RWPE2 (cell line): ENCODE results near the gene GYPA.
"Not testable (repeated sequence)": the region's sequence is repeated elsewhere in the genome, so short reads cannot be mapped to it uniquely, and the experiment has no call there.

Source experiments
- ATAC-seq: fragments of 200-7000 bp; cut with Tn5 transposase; 3 replicates; pipeline ENCODE4 v1.9.1; 2021; ENCODE audit warnings: low read depth
- DNase-seq: peaks from one replicate; pipeline ENCODE4 v3.0.0-alpha.2; 2020; ENCODE audit warnings: low spot score
- H3K27ac ChIP-seq: fragments of 450-650 bp; 2 replicates; pipeline ENCODE4 v1.5.1; 2017; ENCODE audit warnings: mild to moderate bottlenecking; ENCODE audit not compliant: poor library complexity, severe bottlenecking
- H3K27me3 ChIP-seq: fragments of 250-450 bp; sonication (Bioruptor Pico); 2 replicates; pipeline ENCODE4 v1.5.1; 2021; ENCODE audit warnings: mild to moderate bottlenecking, moderate library complexity; ENCODE audit not compliant: insufficient read depth, poor library complexity, severe bottlenecking
- H3K36me3 ChIP-seq: fragments of 250-450 bp; sonication (Bioruptor Pico); 2 replicates; pipeline ENCODE4 v1.5.1; 2020; ENCODE audit warnings: low read depth, mild to moderate bottlenecking, moderate library complexity
- H3K4me1 ChIP-seq: fragments of 250-450 bp; sonication (Bioruptor Pico); 2 replicates; pipeline ENCODE4 v1.5.1; 2021; ENCODE audit warnings: mild to moderate bottlenecking, moderate library complexity; ENCODE audit not compliant: insufficient read depth, poor library complexity, severe bottlenecking
- H3K4me3 ChIP-seq: fragments of 250-450 bp; sonication (Bioruptor Pico); 2 replicates; pipeline ENCODE4 v1.5.1; 2021; ENCODE audit warnings: mild to moderate bottlenecking, moderate library complexity; ENCODE audit not compliant: severe bottlenecking
- H3K9me3 ChIP-seq: fragments of 250-450 bp; sonication (Bioruptor Pico); 2 replicates; pipeline ENCODE4 v1.5.1; 2021; ENCODE audit warnings: mild to moderate bottlenecking, moderate library complexity; ENCODE audit not compliant: severe bottlenecking
- TF ChIP-seq, protein P1 (sequence below): fragments of 450-650 bp; IDR thresholded peaks from one replicate; pipeline ENCODE4 v1.5.1; 2017; ENCODE audit warnings: mild to moderate bottlenecking, moderate library complexity; ENCODE audit not compliant: poor library complexity, severe bottlenecking

The GYPA gene

GRCh38 chr4:144140594-144141295 lies at the start of gene GYPA:
TSS of gene GYPA (minus strand) at chr4:144140718. CDS start at chr4:144140635, 83 bp downstream.
- not testable (repeated sequence) for H3K27me3 ChIP-seq, H3K4me3 ChIP-seq, H3K36me3 ChIP-seq, DNase-seq, ATAC-seq, H3K4me1 ChIP-seq, H3K27ac ChIP-seq, H3K9me3 ChIP-seq

DNA sequence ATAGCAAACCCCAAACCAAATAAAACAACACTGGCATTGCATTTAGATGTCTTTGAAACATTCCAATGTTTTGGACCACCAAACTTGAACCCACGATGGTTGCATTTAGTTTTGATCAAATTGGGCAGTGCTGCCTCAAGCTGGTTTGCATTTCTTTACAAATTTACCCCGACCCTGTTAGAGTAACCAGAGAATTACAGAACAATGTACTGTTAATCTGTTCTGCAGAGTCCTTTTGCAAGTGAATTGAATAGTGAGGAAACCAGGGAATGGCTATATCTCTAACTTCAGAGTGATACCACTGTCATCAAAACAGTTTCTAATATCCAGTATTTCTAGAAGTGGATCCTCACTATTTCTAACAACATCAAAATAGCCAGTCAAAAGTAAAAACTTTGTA lies 49.5 kb upstream of the GYPA start:
- DNase-seq = no peak
- no peak for ATAC-seq
- Histone ChIP-seq H3K9me3 (no peaks in the 10 kb centered on the region), H3K4me1 (no peaks in the 10 kb centered on the region), H3K4me3 (no peak overlapping the region), H3K36me3 (no peaks in the 10 kb centered on the region), H3K27me3 (no peaks in the 10 kb centered on the region), H3K27ac (no peak overlapping the region)
- TF ChIP-seq, protein P1, sequence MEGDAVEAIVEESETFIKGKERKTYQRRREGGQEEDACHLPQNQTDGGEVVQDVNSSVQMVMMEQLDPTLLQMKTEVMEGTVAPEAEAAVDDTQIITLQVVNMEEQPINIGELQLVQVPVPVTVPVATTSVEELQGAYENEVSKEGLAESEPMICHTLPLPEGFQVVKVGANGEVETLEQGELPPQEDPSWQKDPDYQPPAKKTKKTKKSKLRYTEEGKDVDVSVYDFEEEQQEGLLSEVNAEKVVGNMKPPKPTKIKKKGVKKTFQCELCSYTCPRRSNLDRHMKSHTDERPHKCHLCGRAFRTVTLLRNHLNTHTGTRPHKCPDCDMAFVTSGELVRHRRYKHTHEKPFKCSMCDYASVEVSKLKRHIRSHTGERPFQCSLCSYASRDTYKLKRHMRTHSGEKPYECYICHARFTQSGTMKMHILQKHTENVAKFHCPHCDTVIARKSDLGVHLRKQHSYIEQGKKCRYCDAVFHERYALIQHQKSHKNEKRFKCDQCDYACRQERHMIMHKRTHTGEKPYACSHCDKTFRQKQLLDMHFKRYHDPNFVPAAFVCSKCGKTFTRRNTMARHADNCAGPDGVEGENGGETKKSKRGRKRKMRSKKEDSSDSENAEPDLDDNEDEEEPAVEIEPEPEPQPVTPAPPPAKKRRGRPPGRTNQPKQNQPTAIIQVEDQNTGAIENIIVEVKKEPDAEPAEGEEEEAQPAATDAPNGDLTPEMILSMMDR = no peak

GRCh38 chr4:144189121-144189520 lies 48.6 kb upstream of the GYPA start:
- no peak for DNase-seq
- Histone ChIP-seq H3K36me3 (no peaks in the 10 kb centered on the region), H3K4me3 (no peak overlapping the region), H3K9me3 (no peaks in the 10 kb centered on the region), H3K27me3 (no peaks in the 10 kb centered on the region), H3K4me1 (no peaks in the 10 kb centered on the region), H3K27ac (no peak overlapping the region)
- ATAC-seq = no peak
- TF ChIP-seq, protein P1 = no peak

GRCh38 chr4:144185086-144185485 lies 44.6 kb upstream of the GYPA start:
- Histone ChIP-seq H3K36me3 (no peaks in the 10 kb centered on the region), H3K4me1 (no peaks in the 10 kb centered on the region), H3K27me3 (no peaks in the 10 kb centered on the region), H3K9me3 (no peaks in the 10 kb centered on the region), H3K4me3 (no peak overlapping the region), H3K27ac (no peak overlapping the region)
- no peak for ATAC-seq
- TF ChIP-seq, protein P1 = no peak
- no peak for DNase-seq

- TF ChIP-seq, protein P1 = no peak
- H3K9me3 ChIP-seq = no peaks in the 10 kb centered on the region
Measured at GRCh38 chr4:144183165-144183564, 42.6 kb upstream of the GYPA start.

More at GRCh38 chr4:144183165-144183564, 42.6 kb upstream of the GYPA start:
- H3K27me3 ChIP-seq = no peaks in the 10 kb centered on the region
- ATAC-seq = no peak
- no peak overlapping the region for H3K4me3 ChIP-seq
- H3K36me3 ChIP-seq = no peaks in the 10 kb centered on the region
- no peaks in the 10 kb centered on the region for H3K4me1 ChIP-seq
- DNase-seq = no peak
- H3K27ac ChIP-seq = no peak overlapping the region
